Measurements from ENCODE around the gene SLC25A43. TPM values are rescaled to one million over a fixed set of nuclear protein-coding genes. Genes with fewer than 3 reads are reported as not detected.

SLC25A43 gene
- total and polyA plus RNA-seq, 9 of the 15 experiments (the other 6 are each of a cell fraction or from before 2014, with no cell fraction given) = 1.3 to 8.4 (median 4.0) TPM

DNA sequence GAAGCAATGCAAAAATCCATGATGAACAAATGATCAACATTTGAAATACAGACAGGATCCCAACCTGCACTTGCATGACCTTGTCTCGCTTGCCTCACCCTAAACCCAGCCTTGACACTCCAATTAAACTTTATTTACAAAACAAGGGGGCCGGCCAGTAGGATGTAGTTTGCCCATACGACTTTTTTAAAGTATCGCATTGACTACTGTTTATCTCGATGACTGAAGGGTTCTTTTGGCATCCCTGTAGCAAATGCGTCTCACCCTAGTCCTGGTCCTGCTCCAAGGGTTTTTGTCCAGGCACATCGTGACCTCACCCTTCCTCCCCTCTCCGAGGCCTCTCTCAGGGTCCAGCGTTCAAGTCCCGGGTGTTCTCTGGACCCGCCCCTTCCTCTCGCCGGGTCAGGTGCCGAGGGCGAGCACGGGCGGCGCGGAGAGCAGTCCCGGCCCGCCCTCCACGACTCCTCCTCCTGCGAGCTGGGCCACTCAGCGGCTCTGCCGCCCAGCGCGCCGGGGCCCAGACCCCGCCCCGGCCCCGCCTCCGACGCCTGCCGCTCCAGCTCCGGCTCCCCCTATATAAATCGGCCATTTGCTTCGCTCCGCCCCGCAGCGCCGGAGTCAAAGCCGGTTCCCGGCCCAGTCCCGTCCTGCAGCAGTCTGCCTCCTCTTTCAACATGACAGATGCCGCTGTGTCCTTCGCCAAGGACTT lies 68.9 kb downstream of the SLC25A43 start, which contains the start of gene SLC25A5 (continued):
- no peak for TF ChIP-seq JUN (IDR thresholded peaks at IDR 0.05; ENCODE audit: borderline replicate concordance, low read depth, low read length)
- no peak for TF ChIP-seq JUN (CRISPR knock-in tag; IDR thresholded peaks at IDR 0.05; ENCODE audit: borderline replicate concordance)
- TF ChIP-seq ZSCAN29 (IDR thresholded peaks at IDR 0.05) = no peak
- peak; percentile 85 for TF ChIP-seq TAF1 (IDR thresholded peaks at IDR 0.05; ENCODE audit: control insufficient read depth, extremely low read depth, insufficient read depth, low read length, severe bottlenecking)
- TF ChIP-seq GTF2F1 (IDR thresholded peaks at IDR 0.05; ENCODE audit: low read depth, low read length) = peak; percentile 86; the same call in 1 of the 2 replicates
- no peak for TF ChIP-seq ZNF3 (CRISPR knock-in tag; IDR thresholded peaks at IDR 0.05)
- TF ChIP-seq L3MBTL2 (IDR thresholded peaks at IDR 0.05) = peak; percentile 91
- TF ChIP-seq CCNT2 (IDR thresholded peaks at IDR 0.05; ENCODE audit: borderline replicate concordance, extremely low read depth, insufficient read length, low read depth, low read length) = peak; percentile 62
- TF ChIP-seq SP2 (IDR thresholded peaks at IDR 0.05; ENCODE audit: extremely low read depth, low read depth, low read length, poor library complexity, severe bottlenecking) = no peak
- no peak for TF ChIP-seq ILF3 (IDR thresholded peaks at IDR 0.05; ENCODE audit: borderline replicate concordance)
- no peak for TF ChIP-seq PHTF2 (CRISPR knock-in tag; IDR thresholded peaks at IDR 0.05)
- TF ChIP-seq, protein P1, sequence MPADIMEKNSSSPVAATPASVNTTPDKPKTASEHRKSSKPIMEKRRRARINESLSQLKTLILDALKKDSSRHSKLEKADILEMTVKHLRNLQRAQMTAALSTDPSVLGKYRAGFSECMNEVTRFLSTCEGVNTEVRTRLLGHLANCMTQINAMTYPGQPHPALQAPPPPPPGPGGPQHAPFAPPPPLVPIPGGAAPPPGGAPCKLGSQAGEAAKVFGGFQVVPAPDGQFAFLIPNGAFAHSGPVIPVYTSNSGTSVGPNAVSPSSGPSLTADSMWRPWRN (IDR thresholded peaks at IDR 0.05; ENCODE audit: low read depth) = no peak
- peak; percentile 70 for TF ChIP-seq CTBP1 (IDR thresholded peaks at IDR 0.05; ENCODE audit: borderline replicate concordance)
- no peak for TF ChIP-seq ZNF12 (CRISPR knock-in tag; IDR thresholded peaks at IDR 0.05)
- TF ChIP-seq, protein P2, sequence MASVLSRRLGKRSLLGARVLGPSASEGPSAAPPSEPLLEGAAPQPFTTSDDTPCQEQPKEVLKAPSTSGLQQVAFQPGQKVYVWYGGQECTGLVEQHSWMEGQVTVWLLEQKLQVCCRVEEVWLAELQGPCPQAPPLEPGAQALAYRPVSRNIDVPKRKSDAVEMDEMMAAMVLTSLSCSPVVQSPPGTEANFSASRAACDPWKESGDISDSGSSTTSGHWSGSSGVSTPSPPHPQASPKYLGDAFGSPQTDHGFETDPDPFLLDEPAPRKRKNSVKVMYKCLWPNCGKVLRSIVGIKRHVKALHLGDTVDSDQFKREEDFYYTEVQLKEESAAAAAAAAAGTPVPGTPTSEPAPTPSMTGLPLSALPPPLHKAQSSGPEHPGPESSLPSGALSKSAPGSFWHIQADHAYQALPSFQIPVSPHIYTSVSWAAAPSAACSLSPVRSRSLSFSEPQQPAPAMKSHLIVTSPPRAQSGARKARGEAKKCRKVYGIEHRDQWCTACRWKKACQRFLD (CRISPR knock-in tag; IDR thresholded peaks at IDR 0.05) = peak; percentile 54; the same call in 1 of the 2 replicates
- TF ChIP-seq ZBTB17 (CRISPR knock-in tag; IDR thresholded peaks at IDR 0.05) = no peak
- no peak for TF ChIP-seq COPS2 (conservative IDR thresholded peaks at IDR 0.05)
- TF ChIP-seq, protein P3, sequence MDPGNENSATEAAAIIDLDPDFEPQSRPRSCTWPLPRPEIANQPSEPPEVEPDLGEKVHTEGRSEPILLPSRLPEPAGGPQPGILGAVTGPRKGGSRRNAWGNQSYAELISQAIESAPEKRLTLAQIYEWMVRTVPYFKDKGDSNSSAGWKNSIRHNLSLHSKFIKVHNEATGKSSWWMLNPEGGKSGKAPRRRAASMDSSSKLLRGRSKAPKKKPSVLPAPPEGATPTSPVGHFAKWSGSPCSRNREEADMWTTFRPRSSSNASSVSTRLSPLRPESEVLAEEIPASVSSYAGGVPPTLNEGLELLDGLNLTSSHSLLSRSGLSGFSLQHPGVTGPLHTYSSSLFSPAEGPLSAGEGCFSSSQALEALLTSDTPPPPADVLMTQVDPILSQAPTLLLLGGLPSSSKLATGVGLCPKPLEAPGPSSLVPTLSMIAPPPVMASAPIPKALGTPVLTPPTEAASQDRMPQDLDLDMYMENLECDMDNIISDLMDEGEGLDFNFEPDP (CRISPR knock-in tag; IDR thresholded peaks at IDR 0.05) = no peak
- TF ChIP-seq NUFIP1 (IDR thresholded peaks at IDR 0.05; ENCODE audit: partially characterized antibody) = no peak
